C4-2B (cell line): Measurements from ENCODE around the gene CADPS2.

Source experiments
- H3K27ac ChIP-seq: fragments of 450-650 bp; 2 replicates; pipeline ENCODE4 v1.5.1; 2017
- ZFX ChIP-seq: fragments of 450-650 bp; IDR thresholded peaks from 2 replicates; pipeline ENCODE4 v1.6.1; 2017
- TF ChIP-seq, protein P1 (sequence below): fragments of 450-650 bp; conservative IDR thresholded peaks from 2 replicates; pipeline ENCODE4 v1.5.1; 2017; ENCODE audit warnings: mild to moderate bottlenecking

The CADPS2 gene

DNA sequence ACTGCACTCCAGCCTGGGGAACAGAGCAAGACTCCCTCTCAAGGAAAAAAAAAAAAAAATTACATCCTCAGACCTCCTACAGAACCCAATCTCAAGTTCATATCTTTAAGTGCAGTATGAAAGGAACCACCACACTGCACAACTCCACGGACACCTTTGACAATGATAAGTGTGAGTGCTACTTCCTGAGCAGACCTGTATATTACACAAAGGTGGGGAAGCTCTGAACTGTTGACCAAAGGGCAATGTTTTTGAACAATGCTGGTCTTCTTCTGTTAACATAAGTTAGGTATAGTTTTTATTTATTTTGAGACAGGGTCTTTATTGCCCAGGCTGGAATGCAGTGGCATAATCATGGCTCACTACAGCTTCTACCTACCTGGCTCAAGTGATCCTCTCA lies 129.4 kb downstream of the CADPS2 start:
- TF ChIP-seq, protein P1, sequence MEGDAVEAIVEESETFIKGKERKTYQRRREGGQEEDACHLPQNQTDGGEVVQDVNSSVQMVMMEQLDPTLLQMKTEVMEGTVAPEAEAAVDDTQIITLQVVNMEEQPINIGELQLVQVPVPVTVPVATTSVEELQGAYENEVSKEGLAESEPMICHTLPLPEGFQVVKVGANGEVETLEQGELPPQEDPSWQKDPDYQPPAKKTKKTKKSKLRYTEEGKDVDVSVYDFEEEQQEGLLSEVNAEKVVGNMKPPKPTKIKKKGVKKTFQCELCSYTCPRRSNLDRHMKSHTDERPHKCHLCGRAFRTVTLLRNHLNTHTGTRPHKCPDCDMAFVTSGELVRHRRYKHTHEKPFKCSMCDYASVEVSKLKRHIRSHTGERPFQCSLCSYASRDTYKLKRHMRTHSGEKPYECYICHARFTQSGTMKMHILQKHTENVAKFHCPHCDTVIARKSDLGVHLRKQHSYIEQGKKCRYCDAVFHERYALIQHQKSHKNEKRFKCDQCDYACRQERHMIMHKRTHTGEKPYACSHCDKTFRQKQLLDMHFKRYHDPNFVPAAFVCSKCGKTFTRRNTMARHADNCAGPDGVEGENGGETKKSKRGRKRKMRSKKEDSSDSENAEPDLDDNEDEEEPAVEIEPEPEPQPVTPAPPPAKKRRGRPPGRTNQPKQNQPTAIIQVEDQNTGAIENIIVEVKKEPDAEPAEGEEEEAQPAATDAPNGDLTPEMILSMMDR: no peak
- no peak for TF ChIP-seq ZFX
- no peak overlapping the region for H3K27ac ChIP-seq

DNA sequence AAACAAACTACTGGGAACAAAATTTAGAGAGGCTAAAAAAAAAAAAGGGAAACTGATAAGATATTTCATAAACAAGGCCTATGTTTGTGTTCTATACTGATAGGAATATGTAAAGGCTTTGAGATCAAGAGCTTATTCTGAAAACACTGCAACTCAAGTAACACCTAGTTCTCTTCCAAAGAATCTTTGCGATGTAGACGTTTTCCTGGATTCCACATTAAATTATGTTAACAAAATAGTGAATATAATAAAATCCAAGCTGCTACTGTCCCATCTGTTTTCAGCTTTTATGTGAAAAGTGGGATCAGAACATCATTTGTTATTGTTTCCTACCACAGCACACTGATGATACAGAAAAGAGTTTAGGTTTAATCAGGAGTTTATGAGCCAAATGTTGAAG lies 130.6 kb downstream of the CADPS2 start:
- TF ChIP-seq, protein P1: no peak
- no peak for TF ChIP-seq ZFX
- H3K27ac ChIP-seq: no peak overlapping the region

DNA sequence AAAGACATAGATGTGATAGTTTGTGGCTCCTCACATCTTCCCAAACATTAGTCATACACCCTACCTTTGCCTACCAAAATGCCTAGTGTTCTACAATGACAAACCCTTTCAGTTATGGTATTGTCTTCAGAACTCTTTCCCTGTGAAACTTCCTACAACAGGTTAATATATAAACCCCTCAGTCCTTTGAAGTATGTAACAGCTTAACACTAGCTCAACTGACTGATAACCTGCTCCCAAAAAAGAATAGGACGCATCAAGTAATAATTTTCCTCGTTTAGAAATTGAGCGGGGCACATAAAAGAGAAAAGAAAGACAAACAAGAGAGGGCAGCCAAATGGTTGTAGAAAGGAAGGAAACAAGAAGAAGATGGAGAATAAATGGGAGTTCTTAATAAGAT lies 133.7 kb downstream of the CADPS2 start:
- no peak overlapping the region for H3K27ac ChIP-seq
- TF ChIP-seq, protein P1: no peak
- TF ChIP-seq ZFX: no peak

DNA sequence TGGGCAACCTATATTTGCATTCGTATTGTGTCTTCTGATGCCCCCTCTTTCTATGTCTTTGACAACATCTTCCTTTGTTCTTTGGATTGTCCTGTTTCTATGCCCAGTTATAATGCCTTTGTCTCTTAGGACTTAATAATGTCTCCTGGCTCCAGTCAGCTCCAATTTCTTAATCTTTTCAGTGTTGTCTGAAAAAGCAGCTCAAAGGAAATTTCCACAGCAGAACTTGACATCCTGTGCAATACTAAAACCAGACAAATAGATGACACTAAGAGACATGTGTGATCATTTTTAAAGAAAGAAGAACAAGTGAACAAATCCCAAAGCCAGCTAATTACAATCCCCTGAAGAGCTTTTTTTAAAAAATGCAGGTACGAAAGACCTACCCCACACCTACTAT lies 135.9 kb downstream of the CADPS2 start:
- TF ChIP-seq, protein P1: no peak
- no peak for TF ChIP-seq ZFX
- H3K27ac ChIP-seq: no peak overlapping the region

DNA sequence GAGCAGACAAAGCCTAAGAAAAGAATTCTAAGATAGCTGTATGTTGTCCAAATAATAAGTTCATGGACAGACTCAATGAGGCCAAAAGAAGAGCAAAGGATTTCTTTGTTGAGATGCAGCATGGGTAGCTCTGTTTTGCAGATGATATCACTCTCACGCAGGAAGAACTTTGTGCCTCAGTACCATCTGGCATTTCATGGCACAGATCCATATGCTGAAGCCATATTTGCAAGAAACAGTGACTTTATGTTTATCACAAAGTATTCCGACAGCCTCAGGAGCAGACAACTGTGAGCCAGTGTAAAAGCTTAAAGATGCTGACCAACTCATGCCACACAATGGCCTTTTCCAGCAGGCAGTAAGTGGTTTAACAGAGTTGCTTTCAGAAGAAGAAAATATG lies 138.1 kb downstream of the CADPS2 start:
- no peak overlapping the region for H3K27ac ChIP-seq
- TF ChIP-seq, protein P1: no peak
- no peak for TF ChIP-seq ZFX

DNA sequence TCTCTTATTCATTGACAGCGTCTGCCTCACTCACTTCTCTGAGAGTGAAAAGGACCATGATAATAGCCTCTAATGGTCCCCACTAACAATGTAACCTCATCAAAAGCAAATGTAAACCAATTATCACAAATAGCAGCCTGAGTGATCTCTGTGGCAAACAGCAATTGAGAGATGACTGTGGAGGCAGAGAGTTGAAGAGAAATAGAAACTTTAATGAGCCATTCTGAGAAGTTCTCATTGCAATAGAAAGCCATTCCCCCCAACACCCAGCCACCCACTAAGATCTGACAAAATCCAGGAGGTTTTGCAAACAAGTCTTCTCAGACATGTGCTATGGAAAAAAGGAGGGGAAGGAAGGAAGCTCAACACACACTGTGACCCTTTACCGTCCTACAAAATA lies 139.3 kb downstream of the CADPS2 start:
- TF ChIP-seq, protein P1: no peak
- no peak for TF ChIP-seq ZFX
- H3K27ac ChIP-seq: no peak overlapping the region

DNA sequence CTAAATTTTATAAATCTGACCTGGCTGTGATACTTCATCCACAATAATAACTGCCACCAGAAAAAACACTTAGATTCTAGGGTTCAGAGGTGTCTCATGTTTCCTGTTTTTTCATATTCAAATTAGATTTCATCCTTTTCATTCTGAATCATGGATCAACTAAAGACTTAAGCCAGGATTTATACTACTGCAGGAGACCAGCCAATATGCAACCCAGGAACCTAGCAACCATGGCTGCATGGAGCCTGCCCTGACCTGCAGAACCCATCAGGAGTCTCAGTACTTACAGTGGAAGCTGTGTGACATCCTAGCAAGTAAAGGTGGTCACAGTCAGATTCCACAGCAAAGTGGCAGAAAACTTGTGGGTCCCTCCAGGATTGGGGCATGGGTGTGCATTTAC lies 143.0 kb downstream of the CADPS2 start:
- no peak overlapping the region for H3K27ac ChIP-seq
- TF ChIP-seq ZFX: no peak
- TF ChIP-seq, protein P1: no peak
